CD4-positive, alpha-beta T cell (primary cell): ENCODE data around the gene PRKCH. TPM values are rescaled to one million over a fixed set of nuclear protein-coding genes. Genes with fewer than 3 reads are reported as not detected.

ENCODE experiments used
- ATAC-seq: fragments of 200-7000 bp; cut with Tn5 transposase; one replicate; pipeline ENCODE4 v1.10.0; 2022; ENCODE audit warnings: mild to moderate bottlenecking; ENCODE audit not compliant: poor library complexity
- CTCF ChIA-PET: fragments of 350-600 bp; sonication (Branson Sonifier 250); formaldehyde crosslinking; loops from one replicate; lab custom pipeline; 2021; ENCODE audit warnings: antibody characterized with exemption, inconsistent platforms; lab: Charles Lee
- POLR2A ChIA-PET: fragments of 350-600 bp; sonication (Branson Sonifier 250); formaldehyde crosslinking; loops from one replicate; lab custom pipeline; 2021; ENCODE audit warnings: antibody characterized with exemption, inconsistent platforms; lab: Charles Lee
- DNase-seq, 14 experiments: peaks; one replicate each; pipeline ENCODE4 v3.0.0-alpha.2; 2013 to 2020; ENCODE audit warnings: mixed read lengths in 2 of 14
- H3K27ac ChIP-seq, 2 donors: one replicate each; pipeline versions ENCODE4 v1.5.1 to v1.7.0; 2013; ENCODE audit warnings: low read length in 2 of 2, low read depth in 1 of 2, mild to moderate bottlenecking in 1 of 2
- H3K27me3 ChIP-seq, 2 experiments: 1 replicate in 1 of 2; 2 replicates in 1 of 2; pipeline versions ENCODE4 v1.6.1 to v1.7.0; 2013; ENCODE audit warnings: low read length in 2 of 2, control low read depth in 1 of 2, mild to moderate bottlenecking in 1 of 2, moderate library complexity in 1 of 2; ENCODE audit not compliant: insufficient read depth in 2 of 2, control insufficient read depth in 1 of 2
- H3K36me3 ChIP-seq: one replicate; pipeline ENCODE4 v1.6.1; 2013; ENCODE audit warnings: low read length, control low read depth; ENCODE audit not compliant: insufficient read depth
- H3K4me1 ChIP-seq: one replicate; pipeline ENCODE4 v1.6.1; 2013; ENCODE audit warnings: low read length, control low read depth; ENCODE audit not compliant: insufficient read depth
- H3K4me3 ChIP-seq: one replicate; pipeline ENCODE4 v1.5.1; 2013; ENCODE audit warnings: mild to moderate bottlenecking, low read length, moderate library complexity
- H3K9me3 ChIP-seq, 2 experiments: 1 replicate in 1 of 2; 2 replicates in 1 of 2; pipeline versions ENCODE4 v1.6.1 to v1.7.0; 2013; ENCODE audit warnings: low read length in 2 of 2, mild to moderate bottlenecking in 2 of 2, control low read depth in 1 of 2, moderate library complexity in 1 of 2; ENCODE audit not compliant: control insufficient read depth in 1 of 2, insufficient read depth in 1 of 2
- H3K27ac Mint-ChIP-seq: one replicate; pipeline ENCODE4 v1.8.0; 2020; ENCODE audit warnings: mixed read lengths
- H3K27me3 Mint-ChIP-seq: one replicate; pipeline ENCODE4 v1.8.0; 2021; ENCODE audit warnings: mixed read lengths
- H3K36me3 Mint-ChIP-seq: one replicate; pipeline ENCODE4 v1.8.0; 2021; ENCODE audit warnings: low read depth, mixed read lengths
- H3K4me1 Mint-ChIP-seq: one replicate; pipeline ENCODE4 v1.8.0; 2021; ENCODE audit warnings: low read depth, mixed read lengths
- H3K4me3 Mint-ChIP-seq: one replicate; pipeline ENCODE4 v1.8.0; 2020; ENCODE audit warnings: mild to moderate bottlenecking, mixed read lengths
- H3K9me3 Mint-ChIP-seq: one replicate; pipeline ENCODE4 v1.8.0; 2020; ENCODE audit warnings: mixed read lengths
- intact Hi-C, 2 experiments: fragments of 100-400 bp; cut with DNase I in 1 of 2; cut with micrococcal nuclease in 1 of 2; formaldehyde crosslinking; loops; one replicate each; pipeline versions ENCODE4 v1.15.1 to v1.9.0; 2023 to 2025; cut with DNase I, micrococcal nuclease
- total RNA-seq, 174 experiments: library from RNA in 2 of 174; stranded (reverse) in 2 of 174; gene quantifications; one replicate each; pipeline ENCODE4 v1.2.3 and lab custom pipeline; 2021 to 2026
- TF ChIP-seq, protein P1 (sequence below): fragments of 200-600 bp; IDR thresholded peaks from one replicate; pipeline ENCODE4 v1.8.0; 2022; ENCODE audit warnings: antibody characterized with exemption, mild to moderate bottlenecking

The PRKCH gene
- total RNA-seq, 2 experiments from 2014 or later = 378 to 385 TPM

DNA sequence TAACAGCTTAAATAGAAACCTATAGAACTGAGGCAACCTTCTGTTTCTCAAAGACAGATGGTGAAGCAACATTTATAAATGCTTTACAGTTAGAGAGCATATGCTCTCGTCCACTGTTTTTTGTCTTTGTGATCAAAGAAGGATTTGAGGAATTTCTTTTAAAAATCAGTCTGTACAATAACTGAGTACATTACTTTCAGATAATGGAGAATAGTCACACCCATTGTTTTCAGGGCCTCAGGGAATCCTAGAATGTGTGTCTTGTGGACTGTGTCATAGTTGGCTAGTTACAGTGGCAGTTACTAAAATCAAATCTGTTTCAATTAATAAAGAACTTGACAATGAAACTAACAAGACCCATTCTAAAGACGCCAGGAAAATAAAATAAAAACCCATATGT is 107.9 kb downstream of the PRKCH start:
- peaks cover 59% of the 10 kb centered on the region for H3K36me3 Mint-ChIP-seq
- peaks cover 2% of the 10 kb centered on the region for H3K9me3 Mint-ChIP-seq
- peak overlapping the region; percentile 76 for H3K27ac Mint-ChIP-seq
- no peak overlapping the region for H3K4me3 Mint-ChIP-seq
- ATAC-seq = no peak
- Histone ChIP-seq H3K9me3 (peaks cover 0 to 14% of the 10 kb centered on the region in 2 experiments), H3K27me3 (no peaks in the 10 kb centered on the region), H3K4me1 (peaks cover 54% of the 10 kb centered on the region), H3K27ac (no peak overlapping the region), H3K4me3 (no peak overlapping the region), H3K36me3 (peaks cover 11% of the 10 kb centered on the region)
- DNase-seq = no peak
- intact Hi-C loops = no loop called here
- H3K27me3 Mint-ChIP-seq = no peaks in the 10 kb centered on the region
- CTCF ChIA-PET = interaction anchor here (0.5 kb wide), 1 partner anchor 166 kb away, joined by 3 read pairs; no protein-coding TSS in a partner anchor
- POLR2A ChIA-PET = interaction anchor here (1.0 to 1.5 kb wide), 2 partner anchors 91 to 97 kb away, joined by 4 to 6 read pairs; no protein-coding TSS in a partner anchor
- TF ChIP-seq, protein P1, sequence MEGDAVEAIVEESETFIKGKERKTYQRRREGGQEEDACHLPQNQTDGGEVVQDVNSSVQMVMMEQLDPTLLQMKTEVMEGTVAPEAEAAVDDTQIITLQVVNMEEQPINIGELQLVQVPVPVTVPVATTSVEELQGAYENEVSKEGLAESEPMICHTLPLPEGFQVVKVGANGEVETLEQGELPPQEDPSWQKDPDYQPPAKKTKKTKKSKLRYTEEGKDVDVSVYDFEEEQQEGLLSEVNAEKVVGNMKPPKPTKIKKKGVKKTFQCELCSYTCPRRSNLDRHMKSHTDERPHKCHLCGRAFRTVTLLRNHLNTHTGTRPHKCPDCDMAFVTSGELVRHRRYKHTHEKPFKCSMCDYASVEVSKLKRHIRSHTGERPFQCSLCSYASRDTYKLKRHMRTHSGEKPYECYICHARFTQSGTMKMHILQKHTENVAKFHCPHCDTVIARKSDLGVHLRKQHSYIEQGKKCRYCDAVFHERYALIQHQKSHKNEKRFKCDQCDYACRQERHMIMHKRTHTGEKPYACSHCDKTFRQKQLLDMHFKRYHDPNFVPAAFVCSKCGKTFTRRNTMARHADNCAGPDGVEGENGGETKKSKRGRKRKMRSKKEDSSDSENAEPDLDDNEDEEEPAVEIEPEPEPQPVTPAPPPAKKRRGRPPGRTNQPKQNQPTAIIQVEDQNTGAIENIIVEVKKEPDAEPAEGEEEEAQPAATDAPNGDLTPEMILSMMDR = no peak
- peaks cover 89% of the 10 kb centered on the region for H3K4me1 Mint-ChIP-seq

DNA sequence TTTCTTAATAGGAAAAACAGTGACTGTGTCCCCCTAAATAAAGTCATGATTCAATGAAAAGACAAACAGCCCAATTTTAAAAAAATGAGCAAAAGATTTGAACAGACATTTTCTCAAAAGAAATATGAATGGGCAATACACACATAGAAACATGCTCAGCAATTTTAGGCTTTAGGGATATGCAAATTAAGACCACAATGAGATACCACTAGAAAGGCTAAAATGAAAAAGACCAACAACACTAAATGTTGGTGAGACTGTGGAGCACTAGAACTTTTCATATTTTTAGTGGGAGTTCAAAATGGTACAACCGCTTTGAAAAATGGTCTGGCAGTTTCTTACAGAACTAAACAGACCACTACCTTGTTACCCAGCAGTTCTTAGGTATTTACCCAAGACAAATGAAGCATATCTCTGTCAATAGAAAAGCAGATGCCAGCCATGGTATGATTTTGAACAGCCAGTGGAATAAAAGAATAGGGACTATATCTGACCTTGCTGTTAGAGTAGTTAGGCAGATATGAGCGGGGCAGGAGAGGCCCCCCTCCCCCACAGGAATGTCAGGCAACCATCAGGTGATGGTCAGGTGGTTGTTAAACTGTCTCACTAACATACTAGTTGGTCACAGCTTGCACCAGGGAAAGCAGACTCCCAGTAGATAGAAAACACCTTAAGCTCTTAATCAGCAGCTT is 108.8 kb downstream of the PRKCH start:
- POLR2A ChIA-PET = interaction anchor here (1.8 kb wide), 1 partner anchor 108 kb away, joined by 5 read pairs; the partner anchor contains the start of gene PRKCH

DNA sequence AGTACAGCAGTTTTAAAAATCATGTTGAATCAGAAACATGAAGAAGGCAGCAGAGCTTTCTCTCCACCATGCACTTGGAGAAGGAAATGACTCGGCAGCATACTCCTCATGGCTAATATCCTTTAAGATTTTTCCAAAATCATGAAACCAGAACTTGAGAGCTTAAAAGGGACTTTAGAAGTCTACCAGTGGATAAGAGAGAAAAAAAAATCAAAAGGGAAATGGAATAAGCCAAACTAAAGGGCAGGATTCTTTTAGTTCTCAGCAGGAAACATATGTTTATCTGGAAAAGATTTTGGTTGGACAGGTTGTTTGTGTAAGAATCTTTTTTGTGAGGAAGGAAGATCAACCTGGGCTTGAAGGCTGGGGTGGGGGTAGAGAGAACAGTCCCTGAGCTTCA is 111.8 kb downstream of the PRKCH start:
- no peaks in the 10 kb centered on the region for H3K27me3 ChIP-seq
- peaks cover 13% of the 10 kb centered on the region for H3K36me3 ChIP-seq
- peak overlapping the region; percentile 73 for H3K27ac Mint-ChIP-seq
- H3K27me3 Mint-ChIP-seq = no peaks in the 10 kb centered on the region
- CTCF ChIA-PET = interaction anchor here (0.6 to 1.9 kb wide), 5 partner anchors 12 to 83 kb away, joined by 3 to 12 read pairs (median 3); no protein-coding TSS in a partner anchor
- TF ChIP-seq, protein P1 = no peak
- peaks cover 2% of the 10 kb centered on the region for H3K9me3 Mint-ChIP-seq
- no peak overlapping the region for H3K4me3 ChIP-seq
- ATAC-seq = no peak
- intact Hi-C loops = loop anchor here in 1 of 2 experiments (2.0 to 10.0 kb wide), 2 partner anchors 16 to 48 kb away; no protein-coding TSS in a partner anchor
- H3K4me1 ChIP-seq = peaks cover 57% of the 10 kb centered on the region
- peaks cover 0 to 8% of the 10 kb centered on the region in 2 experiments for H3K9me3 ChIP-seq
- POLR2A ChIA-PET = interaction anchor here (0.9 to 2.3 kb wide), 5 partner anchors 8 to 114 kb away, joined by 3 to 10 read pairs (median 4); partner anchors contain the start of gene PRKCH
- H3K4me1 Mint-ChIP-seq = peaks cover 94% of the 10 kb centered on the region
- H3K27ac ChIP-seq = peak overlapping the region in 1 of 2 donors; percentile 31
- peak overlapping the region; percentile 60 for H3K4me3 Mint-ChIP-seq
- peaks cover 63% of the 10 kb centered on the region for H3K36me3 Mint-ChIP-seq
- DNase-seq = no peak

More for the DNA sequence above, 108.8 kb downstream of the PRKCH start:
- no peaks in the 10 kb centered on the region for H3K27me3 Mint-ChIP-seq
- ATAC-seq = no peak
- H3K9me3 Mint-ChIP-seq = peaks cover 2% of the 10 kb centered on the region
- CTCF ChIA-PET = no interaction called here
- H3K27me3 ChIP-seq = no peaks in the 10 kb centered on the region
- peak overlapping the region in 1 of 2 donors; percentile 9 for H3K27ac ChIP-seq
- H3K4me1 Mint-ChIP-seq = peaks cover 94% of the 10 kb centered on the region
- no peak for DNase-seq
- peak overlapping the region; percentile 5 for H3K4me3 Mint-ChIP-seq
- H3K36me3 Mint-ChIP-seq = peaks cover 66% of the 10 kb centered on the region
- H3K27ac Mint-ChIP-seq = peak overlapping the region; percentile 43
- no peak overlapping the region for H3K4me3 ChIP-seq
- H3K4me1 ChIP-seq = peaks cover 54% of the 10 kb centered on the region
- H3K36me3 ChIP-seq = peaks cover 13% of the 10 kb centered on the region
- peaks cover 0 to 8% of the 10 kb centered on the region in 2 experiments for H3K9me3 ChIP-seq
- intact Hi-C loops = loop anchor here in 1 of 2 experiments (10.0 kb wide), 1 partner anchor 45 kb away; no protein-coding TSS in a partner anchor
- TF ChIP-seq, protein P1 = no peak
